ENCODE data around the gene CCNA1.

GRCh38 chr13:36438594-36439483 lies 6.5 kb downstream of the CCNA1 start:
- TF ChIP-seq POLR2A (IDR thresholded peaks at IDR 0.05; ENCODE audit: low read length) (no peak), GATA1 (IDR thresholded peaks at IDR 0.05; ENCODE audit: low read depth, low read length) (no peak)

Data from erythroblast (primary cell).